Stomach (tissue), 9 donors: ENCODE data around the gene CDKN1A. TPM values are rescaled to one million over a fixed set of nuclear protein-coding genes. Genes with fewer than 3 reads are reported as not detected.

ENCODE experiments used
- DNase-seq, 2 donors: peaks; one replicate each; pipeline versions ENCODE4 v3.0.0 to v3.0.0-alpha.2; 2013 to 2019
- H3K27ac ChIP-seq, 5 donors: fragments of 200-600 bp in 4 of 5; sonication (generic) in 4 of 5; one replicate each; pipeline ENCODE4 v1.5.1; 2013 to 2019; ENCODE audit warnings: mild to moderate bottlenecking in 1 of 5, moderate library complexity in 1 of 5
- H3K27me3 ChIP-seq, 3 donors: fragments of 200-600 bp; sonication (generic); one replicate each; pipeline ENCODE4 v1.5.1; 2017 to 2019; ENCODE audit warnings: mixed run types in 1 of 3
- H3K36me3 ChIP-seq, 4 donors: fragments of 200-600 bp; sonication (generic); 1 replicate in 3 of 4; 2 replicates in 1 of 4; pipeline ENCODE4 v1.5.1; 2016 to 2019
- H3K4me1 ChIP-seq, 4 donors: fragments of 200-600 bp; sonication (generic); one replicate each; pipeline ENCODE4 v1.5.1; 2016 to 2019
- H3K4me3 ChIP-seq, 4 donors: fragments of 200-600 bp; sonication (generic) in 3 of 4; one replicate each; pipeline ENCODE4 v1.5.1; 2016 to 2019; ENCODE audit warnings: mild to moderate bottlenecking in 1 of 4
- H3K9me3 ChIP-seq, 4 donors: fragments of 200-600 bp; sonication (generic); one replicate each; pipeline ENCODE4 v1.5.1; 2016 to 2019
- CTCF ChIP-seq, 7 experiments: fragments of 450-650 bp in 4 of 7; fragments of 200-600 bp in 3 of 7; sonication (generic) in 3 of 7; IDR thresholded peaks; one replicate each; pipeline ENCODE4 v1.5.1; 2016 to 2019; ENCODE audit warnings: antibody characterized with exemption in 7 of 7, control low read depth in 2 of 7, mild to moderate bottlenecking in 1 of 7
- EP300 ChIP-seq: sonication (generic); formaldehyde crosslinking; IDR thresholded peaks from one replicate; pipeline ENCODE4 v1.6.1; 2017; ENCODE audit warnings: antibody characterized with exemption
- POLR2A ChIP-seq, 4 donors: fragments of 450-650 bp; IDR thresholded peaks; one replicate each; pipeline ENCODE4 v1.6.1; 2016; ENCODE audit warnings: antibody characterized with exemption in 4 of 4, control low read depth in 2 of 4, mild to moderate bottlenecking in 1 of 4, moderate library complexity in 1 of 4
- POLR2AphosphoS5 ChIP-seq, 3 donors: sonication (generic); formaldehyde crosslinking; IDR thresholded peaks; one replicate each; pipeline ENCODE4 v1.6.1; 2016; ENCODE audit warnings: antibody characterized with exemption in 3 of 3
- WGBS, 5 donors: extraction: QIAGEN DNeasy Blood & Tissue Kit in 3 of 5; methylation state at CpG; one replicate each; pipeline versions ENCODE4 v1.1.5 to v1.1.7; 2013 to 2018; 5-methylcytosine and 5-hydroxymethylcytosine counted together
- intact Hi-C: fragments of 100-400 bp; cut with DNase I; formaldehyde crosslinking; loops from one replicate; pipeline ENCODE4 v1.15.1; 2023; ENCODE audit warnings: low total_unique reads
- polyA plus RNA-seq, 3 donors: library from polyadenylated mRNA; stranded (reverse); fragments of 200-250 nt; gene quantifications; one replicate each; pipeline ENCODE4 v1.2.3, GENCODE V29; 2013
- total RNA-seq, 5 donors: library from RNA; depleted of rRNA; stranded (reverse); fragments of >200 nt; gene quantifications; one replicate each; pipeline versions ENCODE4 v1.1.0 to v1.2.3, GENCODE V29; 2014 to 2016
- donor health status: healthy with polysubstance abuse.
- donor health status: Bipolar disorder and iron deficiency.
- donor health status: healthy.

The CDKN1A gene
- total and polyA plus RNA-seq, 8 donors: 36.5 to 118 (median 61.4) TPM

- Histone ChIP-seq H3K4me3 (no peak overlapping the region), H3K4me1 (no peaks in the 10 kb centered on the region), H3K36me3 (no peaks in the 10 kb centered on the region), H3K9me3 (no peaks in the 10 kb centered on the region), H3K27me3 (no peaks in the 10 kb centered on the region), H3K27ac (no peak overlapping the region)
- WGBS, 5 donors: 66 to 82% (median 76%) methylated on average over 9 to 13 of the region's 13 CpGs
- TF ChIP-seq EP300: no peak
- TF ChIP-seq CTCF (IDR thresholded peaks at IDR 0.05): no peak
- no peak for TF ChIP-seq POLR2AphosphoS5 (IDR thresholded peaks at IDR 0.05)
- intact Hi-C loops: no loop called here
- DNase-seq: no peak
Measured at GRCh38 chr6:36717231-36717825, 38.8 kb downstream of the CDKN1A start.

DNA sequence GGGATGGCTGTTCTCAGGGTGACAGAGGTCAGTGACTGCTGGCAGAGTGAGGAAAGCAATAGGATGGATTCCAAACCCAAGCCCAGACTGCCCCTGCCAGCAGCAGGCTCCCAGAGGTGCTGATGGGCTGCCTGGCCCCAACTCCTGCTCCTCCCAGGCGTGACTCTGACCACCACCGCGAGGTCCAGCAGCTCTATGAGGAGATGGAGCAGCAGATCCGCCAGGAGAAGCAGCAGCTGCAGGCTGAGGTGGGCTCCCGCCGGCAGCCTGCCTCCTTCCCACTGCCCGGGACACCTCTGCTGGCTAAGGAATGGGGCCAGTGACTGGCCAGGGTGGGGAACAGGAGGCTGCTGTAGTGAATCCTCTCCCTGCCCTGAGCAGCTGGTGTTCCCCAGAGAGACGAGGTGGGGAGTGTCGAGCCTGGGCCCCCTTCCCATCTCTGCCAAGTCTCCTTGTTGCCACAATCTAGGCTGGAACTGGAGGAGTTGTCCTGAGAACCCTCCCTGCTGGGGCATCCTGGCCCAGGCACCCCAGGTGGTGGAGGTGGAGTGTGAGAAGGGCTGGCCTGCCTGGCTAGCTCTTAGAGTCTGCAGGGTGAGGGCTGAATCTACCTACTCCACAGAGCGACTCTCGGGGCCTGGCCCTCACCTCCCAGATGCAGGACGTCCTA lies 39.5 kb downstream of the CDKN1A start:
- TF ChIP-seq CTCF (IDR thresholded peaks at IDR 0.05): no peak
- no peak for TF ChIP-seq POLR2A (IDR thresholded peaks at IDR 0.05)
- TF ChIP-seq EP300: no peak
- TF ChIP-seq POLR2AphosphoS5 (IDR thresholded peaks at IDR 0.05): no peak
- no peaks in the 10 kb centered on the region for H3K27me3 ChIP-seq
- H3K27ac ChIP-seq: no peak overlapping the region
- no peaks in the 10 kb centered on the region for H3K4me1 ChIP-seq
- intact Hi-C loops: no loop called here
- H3K36me3 ChIP-seq: no peaks in the 10 kb centered on the region
- no peak for DNase-seq
- H3K4me3 ChIP-seq: no peak overlapping the region
- 67 to 88% (median 84%) methylated on average over 7 to 12 of the region's 12 CpGs for WGBS, 5 donors
- H3K9me3 ChIP-seq: no peaks in the 10 kb centered on the region

DNA sequence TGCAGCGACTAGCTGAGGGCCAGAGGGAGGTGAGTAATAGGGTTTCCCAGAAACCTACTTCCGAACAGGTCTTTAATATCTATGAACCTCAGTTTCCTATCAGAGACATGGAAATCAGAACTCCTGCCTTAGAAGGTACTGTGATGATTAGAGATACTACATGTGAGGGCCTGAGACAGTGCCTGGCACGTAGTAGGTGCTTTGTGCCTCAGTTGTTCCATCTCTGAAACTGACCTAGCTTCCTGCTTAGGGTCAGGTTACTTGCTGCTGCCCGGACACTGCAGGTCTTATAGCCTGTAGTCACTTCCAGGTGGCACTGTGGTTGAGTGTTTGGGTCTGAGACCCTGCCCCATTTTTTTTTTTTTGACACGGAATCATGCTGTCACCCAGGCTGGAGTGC lies 40.0 kb downstream of the CDKN1A start:
- TF ChIP-seq EP300 (no peak), POLR2A (IDR thresholded peaks at IDR 0.05) (no peak), POLR2AphosphoS5 (IDR thresholded peaks at IDR 0.05) (no peak), CTCF (IDR thresholded peaks at IDR 0.05) (no peak)
- Histone ChIP-seq H3K27ac (no peak overlapping the region), H3K9me3 (no peaks in the 10 kb centered on the region), H3K36me3 (no peaks in the 10 kb centered on the region), H3K27me3 (no peaks in the 10 kb centered on the region), H3K4me1 (no peaks in the 10 kb centered on the region), H3K4me3 (no peak overlapping the region)
- WGBS, 5 donors: 67 to 76% (median 70%) methylated on average over 4 to 5 of the region's 5 CpGs
- no peak for DNase-seq
- intact Hi-C loops: no loop called here

- Histone ChIP-seq H3K9me3 (no peaks in the 10 kb centered on the region), H3K27ac (no peak overlapping the region), H3K36me3 (no peaks in the 10 kb centered on the region), H3K4me3 (no peak overlapping the region), H3K4me1 (no peaks in the 10 kb centered on the region), H3K27me3 (no peaks in the 10 kb centered on the region)
- TF ChIP-seq CTCF (IDR thresholded peaks at IDR 0.05): no peak
- TF ChIP-seq POLR2AphosphoS5 (IDR thresholded peaks at IDR 0.05): no peak
- TF ChIP-seq EP300: no peak
- no peak for TF ChIP-seq POLR2A (IDR thresholded peaks at IDR 0.05)
- no peak for DNase-seq
- intact Hi-C loops: no loop called here
- WGBS, 5 donors: 87 to 98% (median 91%) methylated on average over 7 of the region's 7 CpGs
Measured at GRCh38 chr6:36719126-36719525, 40.6 kb downstream of the CDKN1A start.
